Activated T-helper 1 cell treated with Interleukin-2 at 50 U/mL for 16 hours (primary cell): Measurements from ENCODE around the gene IPO5.
"Not testable (repeated sequence)": the region's sequence is repeated elsewhere in the genome, so short reads cannot be mapped to it uniquely, and the experiment has no call there.

Experiments
- DNase-seq: peaks from one replicate; pipeline ENCODE4 v3.0.0-alpha.2; 2020; ENCODE audit warnings: low read depth

Gene IPO5

DNA sequence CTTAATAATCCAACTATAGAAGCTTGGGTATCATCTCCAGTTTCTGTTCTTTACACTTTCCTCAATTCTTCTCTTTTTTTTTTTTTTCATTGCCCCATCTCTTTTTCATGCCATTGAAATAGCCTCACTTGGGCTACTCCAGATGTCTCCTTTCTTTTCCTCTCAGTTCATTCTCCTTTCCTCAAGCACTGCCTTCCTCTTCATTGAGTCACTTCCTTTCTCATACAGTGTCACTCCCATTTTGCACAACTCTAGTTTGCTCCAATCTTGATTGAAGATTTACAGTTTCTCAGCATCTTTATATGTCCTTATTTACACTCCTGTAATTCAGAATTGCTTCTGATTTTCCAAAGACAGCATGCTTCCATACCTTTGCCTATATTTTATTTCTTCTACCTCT lies 61.3 kb downstream of the IPO5 start:
- DNase-seq, result no peak

DNA sequence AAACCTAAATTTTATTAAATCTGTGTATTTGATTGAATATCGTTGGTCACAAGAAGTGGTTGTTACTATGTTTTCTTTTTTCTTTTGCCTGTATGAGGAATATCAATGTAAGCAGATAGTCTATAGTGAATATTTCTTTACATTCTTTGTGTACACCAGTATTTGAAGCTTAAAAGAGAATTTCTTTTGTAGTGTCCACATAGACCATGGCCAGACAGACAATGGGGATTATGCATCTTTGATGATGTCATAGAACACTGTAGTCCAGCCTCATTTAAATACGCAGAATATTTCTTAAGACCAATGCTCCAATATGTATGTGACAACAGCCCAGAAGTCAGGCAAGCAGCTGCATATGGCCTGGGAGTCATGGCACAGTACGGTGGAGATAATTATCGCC lies 64.8 kb downstream of the IPO5 start:
- no peak for DNase-seq

DNA sequence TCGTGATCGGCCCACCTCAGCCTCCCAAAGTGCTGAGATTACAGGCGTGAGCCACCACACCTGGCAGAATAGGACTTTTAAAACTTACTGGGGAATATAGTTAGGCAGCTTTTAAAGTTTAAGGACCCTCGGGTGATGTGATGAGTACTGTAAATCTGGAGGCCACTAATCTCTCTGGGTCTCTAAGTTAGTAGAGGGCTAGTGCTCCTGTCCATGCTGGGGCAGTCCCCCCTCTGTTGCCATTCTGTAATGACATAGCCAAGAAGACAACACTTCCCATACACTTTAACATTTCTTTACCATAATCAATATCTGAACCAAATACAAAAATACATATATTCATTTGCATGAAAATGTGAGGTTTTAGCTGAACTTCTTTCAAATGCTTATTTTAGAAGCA lies 65.7 kb downstream of the IPO5 start:
- no peak for DNase-seq

DNA sequence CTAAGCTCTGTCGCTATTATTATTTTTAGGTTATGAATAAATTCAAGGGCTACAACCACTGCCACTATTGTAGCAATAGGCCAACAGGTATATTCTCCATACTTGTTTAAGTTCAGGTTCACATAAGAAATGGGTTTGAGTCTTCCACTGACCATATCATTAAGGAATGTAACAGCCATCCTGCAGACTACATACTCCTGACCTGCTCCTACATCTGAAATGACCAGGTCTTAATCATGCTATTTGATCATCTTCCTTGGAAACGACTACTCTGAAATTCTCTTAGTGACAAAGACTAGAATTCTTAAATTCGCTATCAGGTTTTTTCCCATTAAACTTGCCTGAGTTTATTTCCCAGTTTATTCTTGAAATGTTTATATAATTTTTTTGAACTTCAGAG lies 66.8 kb downstream of the IPO5 start:
- DNase-seq, result no peak

DNA sequence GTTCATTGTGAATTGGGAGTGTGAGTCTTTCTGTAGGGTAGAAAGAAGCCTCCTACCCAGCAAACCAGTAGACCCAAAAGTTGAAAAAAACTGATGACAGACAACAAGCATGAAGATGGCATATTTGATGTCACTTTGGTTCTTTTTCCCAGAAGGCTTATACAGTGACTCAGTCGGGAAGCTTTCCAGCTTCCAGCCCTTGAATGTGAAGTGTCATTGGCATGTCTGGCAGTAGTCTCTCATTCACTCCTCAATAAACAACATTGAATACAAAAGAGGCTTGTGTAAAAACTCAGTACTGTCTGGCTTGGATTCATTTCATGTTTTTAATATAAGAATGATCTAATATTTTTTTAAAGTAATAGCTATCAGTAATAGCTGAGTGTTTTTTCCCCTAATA lies 68.7 kb downstream of the IPO5 start:
- no peak for DNase-seq

DNA sequence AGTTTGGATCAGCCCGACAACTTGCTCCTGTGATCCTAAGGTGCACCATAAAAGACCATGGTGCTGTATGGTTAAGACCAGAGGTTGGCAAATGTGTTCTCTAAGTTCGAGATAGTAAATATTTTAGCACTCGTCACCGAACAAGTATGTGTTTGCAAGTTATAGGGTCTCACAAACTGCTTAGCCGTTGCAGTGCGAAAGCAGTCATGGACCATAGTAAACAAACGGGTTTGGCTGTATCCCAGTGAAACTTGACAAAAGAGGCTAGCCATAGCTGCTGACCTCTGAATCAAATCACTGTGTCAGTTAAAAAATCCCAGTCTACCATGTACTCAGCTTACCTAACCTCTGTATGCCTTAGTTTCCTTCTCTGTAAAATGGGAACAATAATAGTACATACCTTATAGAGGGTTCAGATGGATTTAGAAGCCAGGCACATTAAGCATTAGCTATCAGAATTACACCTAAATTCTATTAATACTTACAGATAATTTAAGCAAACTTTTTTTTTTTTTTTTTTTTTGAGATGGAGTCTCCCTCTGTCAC lies 72.1 kb downstream of the IPO5 start:
- DNase-seq, result no peak

DNA sequence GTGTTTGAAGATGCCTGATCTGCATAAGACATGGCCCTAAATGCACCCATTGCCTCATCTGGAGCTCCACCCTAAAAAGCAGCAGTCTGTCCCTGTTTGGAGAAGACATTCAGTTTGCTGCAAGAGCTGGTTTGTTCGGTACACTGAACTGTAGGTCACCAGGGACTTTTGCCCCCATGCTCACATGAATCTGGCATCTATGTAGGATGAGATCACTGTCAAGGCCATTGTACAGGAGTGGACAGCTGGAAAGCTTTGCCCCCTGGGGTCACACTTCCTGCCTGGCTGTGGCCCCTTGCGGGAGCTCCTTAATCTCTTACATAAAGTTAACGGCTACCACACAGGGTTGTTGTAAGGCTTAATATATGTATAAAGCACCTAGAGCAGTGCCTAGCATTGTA lies 73.0 kb downstream of the IPO5 start:
- no peak for DNase-seq

DNA sequence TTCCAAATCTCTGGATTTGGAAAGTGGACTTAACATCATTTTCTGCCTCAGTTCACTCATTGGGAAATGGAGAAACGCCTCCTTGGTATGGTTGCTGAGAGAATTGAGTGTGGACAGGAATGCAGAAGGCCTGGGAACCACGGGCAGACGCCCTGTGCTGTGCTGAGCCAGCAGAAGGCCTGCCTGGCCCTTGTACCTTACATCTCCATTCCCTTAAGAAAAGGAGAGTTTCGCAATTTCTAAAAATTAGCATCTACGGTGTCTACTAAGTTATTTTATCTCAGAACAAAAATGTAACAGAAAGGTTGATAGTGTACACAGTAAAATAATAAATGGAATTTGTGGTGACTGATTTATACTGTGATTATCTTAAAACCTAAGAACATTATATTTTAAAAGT lies 78.7 kb downstream of the IPO5 start:
- DNase-seq, result no peak

DNA sequence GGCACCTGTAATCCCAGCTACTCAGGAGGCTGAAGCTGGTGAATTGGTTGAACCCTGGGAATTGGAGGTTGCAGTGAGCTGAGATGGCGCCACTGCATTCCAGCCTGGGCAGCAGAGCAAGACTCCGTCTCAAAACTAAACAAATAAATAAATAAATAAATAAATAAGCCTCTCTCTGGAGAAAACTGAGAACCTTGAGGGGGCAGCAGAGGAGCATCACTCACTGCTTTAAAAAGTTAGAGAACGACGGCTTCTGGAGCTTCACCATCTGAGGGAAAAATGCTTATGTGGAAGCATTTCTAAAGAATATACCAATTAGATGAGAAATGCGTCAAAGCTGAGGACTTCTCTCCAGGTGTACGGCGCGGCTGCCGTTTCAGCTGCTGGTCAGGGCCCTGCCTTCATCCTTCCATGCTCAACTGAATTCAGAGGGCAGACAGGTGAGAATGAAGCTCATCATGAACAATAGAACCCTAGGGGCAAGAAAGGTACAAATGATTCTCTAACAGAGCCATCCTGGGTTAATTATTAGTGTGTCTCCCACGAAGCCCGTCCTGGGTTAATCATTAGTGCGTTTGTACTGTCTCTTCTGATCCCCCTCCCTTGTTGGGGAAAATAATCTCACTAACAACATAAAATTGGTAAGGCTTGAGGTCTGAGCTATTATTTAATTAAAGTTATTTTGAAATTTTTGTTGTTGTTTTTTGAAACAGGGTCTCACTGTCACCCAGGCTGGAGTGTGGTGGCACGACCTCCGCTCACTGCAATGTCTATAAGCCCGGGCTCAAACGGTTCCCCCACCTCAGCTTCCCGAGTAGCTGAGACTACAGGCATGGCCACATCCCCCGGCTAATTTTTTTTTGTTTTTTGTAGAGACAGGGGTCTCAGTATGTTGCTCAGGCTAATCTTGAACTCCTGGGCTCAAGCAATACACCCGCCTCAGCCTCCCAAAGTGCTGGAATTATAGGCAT lies 80.1 kb downstream of the IPO5 start:
- no peak for DNase-seq

DNA sequence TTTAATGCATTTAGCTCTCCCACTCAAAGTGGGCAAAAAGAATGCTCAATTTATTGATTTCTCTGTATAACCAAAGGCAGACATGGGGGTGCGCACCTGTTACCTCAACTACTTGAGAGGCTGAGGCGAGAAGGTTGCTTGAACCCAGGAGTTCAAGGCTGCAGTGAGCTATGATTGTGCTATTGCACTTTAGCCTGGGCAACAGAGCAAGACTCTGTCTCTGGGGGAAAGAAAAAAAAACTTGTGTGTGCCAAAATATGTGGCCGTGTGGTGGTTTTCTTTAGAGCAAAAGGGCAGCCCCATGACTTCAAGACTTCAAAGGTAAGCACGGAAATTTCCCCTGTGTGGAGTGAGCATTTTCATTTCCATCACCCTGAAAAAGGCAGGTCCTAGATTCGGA lies 81.9 kb downstream of the IPO5 start:
- DNase-seq, result no peak

DNA sequence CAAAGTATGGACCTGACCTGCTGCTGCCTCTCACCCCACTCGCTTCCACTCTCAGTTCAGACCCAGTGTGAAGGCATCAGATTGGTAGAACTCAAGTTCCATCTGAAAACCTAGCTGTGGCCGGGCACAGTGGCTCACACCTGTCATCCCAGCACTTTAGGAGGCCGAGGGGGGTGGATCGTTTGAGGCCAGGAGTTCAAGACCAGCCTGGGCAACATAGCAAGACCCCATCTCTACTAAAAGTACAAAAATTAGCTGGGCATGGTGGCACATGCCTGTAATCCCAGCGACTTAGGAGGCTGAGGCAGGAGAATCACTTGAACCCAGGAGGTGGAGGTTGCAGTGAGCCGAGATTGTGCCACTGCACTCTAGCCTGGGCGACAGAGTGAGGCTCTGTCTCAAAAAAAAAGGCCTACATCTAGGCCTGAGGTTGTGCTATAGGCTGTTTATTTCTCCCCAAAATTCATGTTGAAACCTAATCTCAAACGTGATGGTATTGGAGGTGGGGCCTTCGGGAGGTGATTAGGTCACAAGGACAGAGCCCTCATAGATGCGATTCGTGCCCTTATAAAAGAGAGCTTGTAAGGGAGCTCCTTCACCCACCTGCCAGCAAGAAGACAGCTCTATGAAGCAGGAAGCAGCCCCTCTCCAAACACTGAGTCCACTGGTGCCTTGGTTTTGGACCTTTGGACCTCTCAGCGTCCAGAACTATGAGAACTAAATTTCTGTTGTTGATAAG lies 83.3 kb downstream of the IPO5 start:
- not testable (repeated sequence) for DNase-seq

DNA sequence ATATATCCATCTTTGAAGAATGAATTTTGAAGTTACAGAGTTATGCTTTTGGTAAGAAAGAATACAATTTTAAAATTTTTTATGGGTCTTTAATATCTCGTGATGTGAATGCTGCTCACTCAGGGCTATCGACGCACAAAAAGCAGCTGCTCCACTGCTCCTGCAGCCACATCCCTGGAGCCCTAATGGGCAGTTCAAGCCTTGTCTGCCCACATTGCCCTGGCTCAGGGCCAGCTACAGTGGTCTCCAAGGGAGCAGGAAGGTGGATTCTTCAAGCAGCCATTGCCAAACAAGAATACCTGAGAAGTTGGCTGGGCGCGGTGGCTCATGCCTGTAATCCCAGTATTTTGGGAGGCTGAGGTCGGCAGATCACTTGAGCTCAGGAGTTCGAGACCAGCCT lies 85.8 kb downstream of the IPO5 start:
- DNase-seq, result no peak

DNA sequence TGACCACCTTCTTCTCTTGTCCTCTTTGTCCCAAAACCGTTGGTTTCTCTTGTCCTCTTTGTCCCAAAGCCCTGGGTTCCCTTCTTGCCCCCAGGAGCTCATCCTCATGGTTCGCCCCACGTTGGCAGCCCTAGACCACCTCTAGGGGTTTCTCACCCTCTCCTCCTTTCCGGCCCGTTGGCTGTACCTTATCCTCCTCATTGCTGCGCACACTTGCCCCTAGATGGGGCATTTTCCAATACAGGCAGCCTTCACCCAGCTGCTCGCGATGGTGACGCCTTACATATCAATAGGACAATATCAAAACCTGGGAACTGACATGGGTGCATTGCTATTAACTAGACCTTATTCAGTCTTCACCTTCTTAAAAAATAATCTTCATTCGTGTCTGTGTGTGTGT lies 86.5 kb downstream of the IPO5 start:
- no peak for DNase-seq

DNA sequence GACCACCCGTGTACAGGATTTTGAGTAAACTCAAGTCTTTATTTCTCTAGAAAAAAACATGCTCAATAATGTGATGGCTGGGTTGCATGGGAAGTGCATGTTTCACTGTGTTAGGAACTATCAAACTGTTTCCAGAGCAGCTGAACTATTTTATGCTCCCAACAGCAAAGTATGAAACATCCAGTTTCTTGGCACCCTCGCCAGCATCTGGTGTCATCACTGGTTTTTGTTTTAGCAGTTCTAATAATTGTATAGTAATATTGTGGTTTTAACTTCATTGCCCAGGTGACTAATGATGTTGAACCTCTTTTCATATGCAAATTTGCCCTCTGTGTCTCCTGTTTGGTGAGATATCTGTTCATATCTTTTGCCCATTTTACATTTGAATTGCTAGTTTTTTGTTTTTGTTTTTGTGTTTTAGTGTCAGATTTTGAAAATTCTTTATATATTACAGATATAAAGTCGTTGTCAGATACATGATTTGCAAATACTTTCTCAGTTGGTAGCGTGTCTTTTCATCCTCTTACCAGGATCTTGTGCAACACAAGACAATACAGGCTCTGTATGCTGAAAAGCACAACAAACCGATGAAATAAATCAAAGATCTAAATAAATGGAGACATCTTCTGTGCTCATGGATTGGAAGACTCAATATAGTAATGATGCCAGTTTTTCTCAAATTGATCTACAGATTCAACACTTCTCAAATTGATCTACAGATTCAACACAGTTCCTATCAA lies 87.8 kb downstream of the IPO5 start:
- DNase-seq, result no peak

DNA sequence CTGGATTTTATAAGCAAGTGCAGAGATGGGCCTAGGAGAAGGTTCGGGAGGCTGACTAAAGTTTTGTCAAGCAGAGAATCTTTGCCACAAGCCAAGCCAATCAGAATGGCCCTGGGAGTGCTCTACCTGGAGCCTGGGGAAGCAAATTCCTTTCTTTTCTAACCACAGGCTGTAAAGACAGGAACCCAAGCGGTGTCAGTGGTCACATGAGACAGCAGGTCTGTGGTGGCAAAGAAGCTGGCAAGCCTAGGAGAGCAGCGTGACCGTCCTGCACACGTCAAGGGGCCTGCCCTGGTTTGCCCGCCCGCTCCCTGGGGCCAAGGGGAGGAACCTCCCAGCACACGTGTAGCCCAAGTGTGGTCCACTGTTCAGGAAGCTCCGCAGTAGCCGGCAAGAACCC lies 90.8 kb downstream of the IPO5 start:
- DNase-seq, result no peak

DNA sequence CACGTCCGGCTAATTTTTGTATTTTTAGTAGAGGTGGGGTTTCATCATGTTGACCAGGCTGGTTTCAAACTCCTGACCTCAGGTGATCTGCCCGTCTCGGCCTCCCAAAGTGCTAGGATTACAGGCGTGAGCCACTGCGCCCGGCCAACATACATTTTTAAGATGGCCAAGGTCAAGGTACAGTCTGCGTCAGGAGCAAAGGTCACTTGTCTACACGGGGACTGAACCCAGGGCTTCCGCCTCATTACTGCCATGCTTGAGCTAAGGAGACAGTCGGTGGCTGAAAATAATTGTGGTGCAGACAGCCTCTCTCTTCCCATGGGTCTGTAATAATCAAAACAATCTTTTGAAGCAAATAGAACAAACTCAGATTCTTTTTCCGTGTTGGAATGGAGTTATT lies 94.3 kb downstream of the IPO5 start:
- not testable (repeated sequence) for DNase-seq

DNA sequence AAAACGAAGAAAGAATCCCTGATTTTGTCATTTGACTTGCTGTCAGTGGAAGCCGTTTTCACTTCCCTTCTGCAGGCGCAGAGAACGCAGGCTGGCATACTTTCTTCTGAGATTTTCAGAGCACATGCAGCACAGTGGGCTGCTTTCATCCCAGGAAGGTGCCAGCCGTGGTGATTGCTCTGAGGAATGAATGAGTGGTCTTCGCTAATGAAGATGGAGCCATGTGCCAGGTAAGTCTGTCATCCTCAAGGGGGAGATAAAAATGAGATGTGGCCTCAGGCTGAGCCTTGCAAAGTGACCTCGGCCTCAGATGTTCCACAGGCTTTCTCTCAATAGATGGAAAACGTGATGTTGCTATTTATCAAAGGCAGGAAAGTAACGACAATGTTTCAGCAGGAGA lies 94.8 kb downstream of the IPO5 start:
- no peak for DNase-seq

DNA sequence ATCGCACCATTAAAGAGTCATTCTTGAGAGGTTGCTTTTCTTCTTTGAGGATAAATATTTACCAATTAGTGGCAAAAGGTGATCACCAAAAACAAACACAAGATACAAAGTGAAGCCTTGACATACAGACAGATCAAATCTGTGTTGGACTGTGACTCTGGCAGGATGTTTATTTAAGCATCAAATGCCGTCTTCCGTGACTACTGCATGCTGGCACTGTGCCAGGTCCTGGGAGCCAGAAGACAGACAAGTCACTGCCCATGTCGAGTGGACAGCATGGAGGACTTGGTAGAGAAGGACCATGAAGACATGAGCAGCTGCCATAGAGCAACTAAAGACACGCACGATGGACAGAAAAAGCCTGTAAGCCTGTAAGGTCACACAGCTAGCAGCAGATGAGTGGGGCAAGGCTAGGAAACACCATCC lies 96.6 kb downstream of the IPO5 start:
- no peak for DNase-seq

DNA sequence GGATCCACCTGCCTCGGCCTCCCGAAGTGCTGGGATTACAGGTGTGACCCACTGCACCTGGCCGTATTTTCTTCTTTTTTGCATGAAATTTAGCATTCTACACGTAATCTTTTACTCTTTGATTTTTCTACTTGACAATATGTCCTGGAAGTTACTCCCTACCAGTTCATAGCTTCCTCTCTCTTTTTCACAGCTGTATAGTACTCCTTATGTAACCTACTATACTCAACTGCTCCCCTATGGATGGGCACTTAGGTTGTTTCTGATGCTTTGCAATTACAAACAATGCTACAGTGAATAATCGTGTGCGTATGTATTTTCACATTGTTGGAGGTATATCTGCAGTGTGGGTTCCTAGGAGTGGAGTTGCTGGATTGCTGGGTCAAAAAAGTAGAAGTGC lies 98.9 kb downstream of the IPO5 start:
- no peak for DNase-seq

DNA sequence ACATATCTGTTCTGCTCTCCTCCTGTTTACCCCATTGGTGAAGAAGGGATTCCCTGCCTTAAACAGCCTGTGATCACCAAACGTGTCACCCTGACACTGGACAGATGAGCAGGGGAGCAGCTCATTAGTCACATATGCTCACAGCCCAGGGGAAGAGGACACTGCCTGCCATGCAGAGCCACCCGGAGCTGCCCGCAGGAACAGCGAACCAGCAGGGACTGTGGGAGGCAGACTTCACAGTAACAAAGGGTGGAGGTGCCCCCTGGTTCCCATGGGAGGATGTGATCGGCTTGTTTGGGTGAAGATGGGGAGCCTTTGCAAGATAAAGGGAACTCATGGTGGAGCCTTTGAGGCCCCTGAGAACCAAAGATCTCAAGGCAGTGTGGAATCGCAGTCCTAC lies 100.8 kb downstream of the IPO5 start:
- DNase-seq, result no peak

DNA sequence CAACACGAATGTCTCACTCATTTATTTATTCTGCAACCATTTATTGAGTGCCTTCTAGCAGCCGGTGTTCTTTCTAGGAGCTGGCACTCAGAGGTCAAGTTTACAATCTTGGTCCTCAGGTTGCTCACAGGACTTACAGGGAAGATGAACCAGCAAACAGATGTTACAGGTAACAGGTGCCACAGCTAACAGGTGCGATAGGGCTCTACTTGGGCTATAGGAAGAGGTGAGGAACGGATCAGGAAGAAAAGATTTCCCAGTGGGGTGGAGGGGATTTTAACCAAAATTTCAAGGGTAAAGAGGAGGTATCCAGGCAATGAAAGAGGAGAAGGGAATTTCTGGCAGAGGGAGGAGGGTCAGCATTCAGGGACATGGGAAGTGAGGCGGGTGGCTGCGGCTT lies 102.1 kb downstream of the IPO5 start:
- no peak for DNase-seq

DNA sequence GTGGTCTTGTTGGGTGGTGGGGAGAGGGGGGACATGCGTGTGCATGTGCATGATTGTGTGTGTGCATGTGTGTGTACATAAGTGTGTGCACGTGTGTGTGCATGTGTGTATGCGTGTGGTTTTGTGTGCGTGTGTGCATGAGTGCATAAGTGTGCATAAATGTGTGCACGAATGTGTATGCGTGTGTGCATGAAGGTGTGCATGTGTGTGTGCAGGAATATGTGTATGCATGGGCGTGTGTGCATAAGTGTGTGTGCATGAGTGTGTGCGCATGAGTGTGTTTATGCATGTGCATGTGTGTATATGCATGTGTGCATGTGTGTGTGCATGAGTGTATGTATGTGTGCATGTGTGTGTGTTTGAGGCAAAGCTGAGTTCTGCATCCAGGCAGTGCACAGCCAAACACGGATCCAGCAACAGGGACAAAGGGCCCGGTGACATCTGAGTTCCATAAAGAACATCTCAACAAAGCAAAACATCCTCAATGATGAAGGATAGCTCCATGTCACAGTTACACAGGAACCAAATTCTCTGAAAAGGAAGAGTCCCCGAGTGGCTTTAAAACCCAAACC lies 103.5 kb downstream of the IPO5 start:
- no peak for DNase-seq
